Measurements from ENCODE around the gene SECISBP2L. TPM values are rescaled to one million over a fixed set of nuclear protein-coding genes. Genes with fewer than 3 reads are reported as not detected.

The SECISBP2L gene
- total and polyA plus RNA-seq, 9 of the 15 experiments (the other 6 are each of a cell fraction or from before 2014, with no cell fraction given), result 0.55 to 14.1 (median 10.4) TPM

- TF ChIP-seq PURB (CRISPR knock-in tag; IDR thresholded peaks at IDR 0.05; ENCODE audit: low read depth) (no peak), FOSL1 (tag; conservative IDR thresholded peaks at IDR 0.05) (0 out of 2 replicates have a peak, but pooled peaks have one; percentile 38)
Measured at GRCh38 chr15:49060710-49061495, 14.7 kb upstream of the SECISBP2L start (continued).

GRCh38 chr15:49059491-49059890 is 13.2 kb upstream of the SECISBP2L start:
- Histone ChIP-seq H3K4me3 (no peak overlapping the region), H3K79me2 (ENCODE audit: control insufficient read depth, insufficient read depth, low read length) (no peaks in the 10 kb centered on the region), H3K36me3 (ENCODE audit: control insufficient read depth, insufficient read depth, low read length) (no peaks in the 10 kb centered on the region), H3K9ac (ENCODE audit: insufficient read depth in 1 of 2, low read depth in 2 of 2, low read length in 2 of 2) (no peak overlapping the region), H3K27me3 (ENCODE audit: control insufficient read depth in 2 of 2, insufficient read depth in 2 of 2, low read length in 2 of 2) (no peaks in the 10 kb centered on the region), H3K9me3 (replicated peaks; ENCODE audit: control insufficient read depth, insufficient read depth, low read depth, low read length) (no peaks in the 10 kb centered on the region), H2AFZ (ENCODE audit: low read depth, low read length) (no peak overlapping the region), H3K4me2 (ENCODE audit: insufficient read depth, low read length) (no peak overlapping the region), H3K27ac (ENCODE audit: extremely low read depth, low read depth, low read length) (no peak overlapping the region), H3K4me1 (replicated peaks in 1 of 2; ENCODE audit: control insufficient read depth in 2 of 2, insufficient read depth in 2 of 2, low read length in 2 of 2) (peaks cover 8 to 9% of the 10 kb centered on the region in 2 experiments; a peak in 4 of 5 replicates), H3K9me1 (ENCODE audit: control insufficient read depth, insufficient read depth, low read length) (no peaks in the 10 kb centered on the region), H4K20me1 (replicated peaks; ENCODE audit: control insufficient read depth, insufficient read depth, low read length) (no peaks in the 10 kb centered on the region)
- BruUV-seq (replicated peaks), result no TSS peak
- WGBS (ENCODE audit: insufficient coverage, low coverage, missing lambda C conversion rate), result 63% methylated on average over 3 of the region's 3 CpGs
- no peak for DNase-seq (ENCODE audit: extremely low read depth in 1 of 4, low spot score in 3 of 4)
- no peak for FAIRE-seq
- intact Hi-C loops (cut with micrococcal nuclease) (no loop called here), in situ Hi-C loops (cut with MboI) (no loop called here)
- ATAC-seq, result no peak
- POLR2A ChIA-PET, result interaction anchor here (0.9 to 2.6 kb wide), 3 partner anchors 10 to 167 kb away, joined by 5 to 12 read pairs (median 6); partner anchors contain the start of gene SECISBP2L
- CTCF ChIA-PET (ENCODE audit: low intra/inter-chr PET ratio), result no interaction called here
- TF ChIP-seq ZNF740 (CRISPR knock-in tag; IDR thresholded peaks at IDR 0.05) (no peak), ZNF740 (tag; IDR thresholded peaks at IDR 0.05) (no peak), MCM5 (IDR thresholded peaks at IDR 0.05; ENCODE audit: low read depth) (no peak), XRCC5 (IDR thresholded peaks at IDR 0.05; ENCODE audit: low read depth, low read length) (no peak), CGGBP1 (CRISPR knock-in tag; IDR thresholded peaks at IDR 0.05) (no peak), NR2C1 (IDR thresholded peaks at IDR 0.05) (no peak), NR2C1 (tag; IDR thresholded peaks at IDR 0.05) (no peak), PURB (CRISPR knock-in tag; IDR thresholded peaks at IDR 0.05; ENCODE audit: low read depth) (no peak), NFIX (CRISPR knock-in tag; IDR thresholded peaks at IDR 0.05; ENCODE audit: low read depth) (no peak), U2AF2 (optimal IDR thresholded peaks at IDR 0.05; ENCODE audit: low read depth, low read length) (no peak), ZBTB49 (CRISPR knock-in tag; IDR thresholded peaks at IDR 0.05; ENCODE audit: borderline replicate concordance) (no peak), ZNF140 (CRISPR knock-in tag; IDR thresholded peaks at IDR 0.05) (no peak), E2F4 (CRISPR knock-in tag; IDR thresholded peaks at IDR 0.05; ENCODE audit: low read depth) (no peak), ZNF589 (CRISPR knock-in tag; IDR thresholded peaks at IDR 0.05; ENCODE audit: low read depth) (no peak), ZFX (CRISPR knock-in tag; IDR thresholded peaks at IDR 0.05) (no peak)
